Measurements from ENCODE around the gene COMP.
A peak's percentile ranks its signal among the peaks of the same experiment; 100 is the strongest.
"Not testable (repeated sequence)": the region's sequence is repeated elsewhere in the genome, so short reads cannot be mapped to it uniquely, and the experiment has no call there.

The COMP gene

DNA sequence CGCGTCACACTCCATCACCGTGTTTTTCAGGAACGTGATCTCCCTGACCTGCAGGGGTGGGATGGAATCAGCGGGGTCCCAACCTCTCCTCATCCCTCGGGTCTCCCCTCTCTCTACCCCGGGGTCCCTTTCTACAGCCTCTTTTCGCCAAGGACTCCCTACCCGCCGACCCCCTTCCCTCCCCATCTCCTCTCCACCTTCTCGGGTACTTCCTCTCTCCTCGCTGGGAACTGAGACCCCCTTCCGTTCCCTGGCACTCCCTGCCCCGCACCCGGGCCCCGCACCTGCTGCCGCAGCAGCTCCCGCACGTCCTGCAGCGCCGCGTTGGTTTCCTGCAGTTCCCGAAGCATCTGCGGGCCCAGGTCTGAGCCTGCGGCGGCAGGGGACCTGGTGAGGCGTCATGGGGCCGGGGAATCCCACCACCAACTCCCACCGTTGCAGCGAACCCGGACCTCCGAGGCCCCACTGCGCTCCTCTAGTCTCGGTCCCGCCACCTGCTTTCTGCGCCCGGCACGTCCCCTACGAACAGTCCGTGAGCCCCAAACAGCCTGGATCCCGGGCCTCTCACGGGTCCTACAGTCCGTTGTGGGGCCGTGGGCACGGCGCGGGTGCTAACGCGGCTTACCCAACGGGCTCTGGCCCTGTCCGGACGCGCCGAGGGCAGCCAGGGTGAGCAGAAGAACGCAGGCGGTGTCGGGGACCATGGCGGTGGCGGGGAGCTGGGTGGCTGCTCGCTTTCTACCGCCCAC lies at the start of gene COMP:
Gene COMP (minus strand): TSS at position 740 of the 749 bp plus-strand sequence. CDS start 36 bp downstream, at position 704.
- no peak for DNase-seq (ENCODE audit: low read depth in 1 of 2, low spot score in 1 of 2)

DNA sequence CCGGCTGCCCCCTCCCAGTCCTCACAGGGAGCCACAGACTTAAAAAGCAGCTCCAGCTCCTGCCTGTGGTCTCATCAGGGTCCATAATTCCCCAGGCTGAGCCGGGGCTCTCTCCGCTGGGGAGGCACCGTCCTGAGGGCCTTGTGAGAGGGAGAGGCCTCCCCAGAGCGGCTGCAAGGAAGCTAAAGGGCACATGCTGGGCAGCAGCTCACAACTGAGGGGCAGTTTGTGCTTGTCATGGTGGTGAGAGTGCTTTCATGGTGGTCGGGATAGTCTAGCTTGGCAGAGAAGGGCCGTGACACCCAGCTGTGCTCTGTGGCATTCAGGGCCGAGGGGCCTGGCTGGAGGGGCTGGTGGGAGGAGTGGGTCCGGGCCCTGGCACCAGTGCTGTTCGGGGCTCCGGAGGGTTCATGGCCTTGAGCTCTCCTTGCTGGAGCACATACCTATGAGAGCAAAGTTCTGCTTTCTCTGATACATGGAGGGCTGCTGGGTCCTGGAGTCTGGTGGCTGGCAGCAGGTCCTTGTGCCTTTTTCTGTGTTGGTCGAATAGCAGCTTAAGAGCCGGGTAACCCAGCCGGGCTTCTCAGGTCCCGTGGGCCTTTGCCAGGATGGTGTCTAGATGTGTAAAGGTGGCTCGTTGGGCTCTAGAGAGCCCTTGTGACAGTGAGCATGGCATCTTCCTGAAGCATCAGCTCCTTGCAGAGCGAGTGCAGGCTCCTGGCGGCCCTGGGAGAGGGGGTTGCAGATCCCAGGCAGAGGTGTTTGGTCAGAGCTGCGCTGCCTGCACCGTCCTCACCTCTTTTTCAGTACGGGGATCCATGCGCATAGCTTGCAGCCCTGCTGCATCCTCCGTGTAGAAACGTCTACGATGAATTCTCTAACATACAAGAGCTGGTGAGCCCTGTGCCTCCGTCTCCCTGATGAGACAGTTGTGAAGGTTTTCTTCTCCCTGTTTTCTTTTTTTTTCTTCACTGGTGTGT lies 49.5 kb upstream of the COMP start:
- DNase-seq (ENCODE audit: low read depth in 1 of 2, low spot score in 1 of 2), result no peak

DNA sequence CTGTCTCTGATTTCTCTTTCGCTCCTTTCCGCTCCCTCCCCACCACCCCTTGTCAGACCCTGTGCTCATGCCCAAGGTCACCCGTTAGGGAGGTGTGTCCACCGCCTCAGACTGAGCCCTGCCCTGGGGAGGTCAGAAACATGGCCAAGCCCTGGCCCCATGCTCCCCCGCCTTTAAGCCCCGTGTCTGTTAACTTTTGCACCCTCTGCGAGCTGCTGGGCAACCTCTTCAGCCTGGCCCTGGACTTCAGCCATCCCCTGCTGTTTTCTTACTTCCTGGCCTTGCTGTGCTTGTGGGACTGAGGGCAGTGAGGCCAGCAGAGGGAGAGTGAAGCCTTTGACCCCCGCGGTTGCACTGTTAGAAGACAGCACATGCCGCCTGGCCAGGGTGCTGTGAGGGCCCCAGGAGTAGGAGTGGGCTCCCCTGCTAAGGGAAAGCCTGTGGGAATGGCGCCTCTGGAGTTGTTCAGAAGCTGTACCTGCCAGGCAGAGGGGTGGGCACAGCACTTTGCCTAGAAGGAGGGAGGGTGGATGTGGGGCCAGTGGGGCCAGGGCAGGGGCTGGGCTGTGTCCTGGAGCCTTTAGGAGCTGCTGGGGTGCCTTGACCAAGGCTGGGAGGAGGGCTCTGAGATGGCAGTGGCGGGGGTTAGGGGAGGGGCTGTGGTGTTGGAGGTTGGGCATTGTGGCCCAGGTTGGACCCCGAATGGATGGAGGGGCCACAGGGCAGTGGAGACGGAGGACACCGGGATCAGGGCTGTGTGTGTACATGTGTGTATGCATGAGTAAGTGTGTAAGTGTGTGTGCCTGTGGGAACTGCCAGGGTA lies 48.6 kb upstream of the COMP start:
- DNase-seq (ENCODE audit: low read depth in 1 of 2, low spot score in 1 of 2), result no peak

DNA sequence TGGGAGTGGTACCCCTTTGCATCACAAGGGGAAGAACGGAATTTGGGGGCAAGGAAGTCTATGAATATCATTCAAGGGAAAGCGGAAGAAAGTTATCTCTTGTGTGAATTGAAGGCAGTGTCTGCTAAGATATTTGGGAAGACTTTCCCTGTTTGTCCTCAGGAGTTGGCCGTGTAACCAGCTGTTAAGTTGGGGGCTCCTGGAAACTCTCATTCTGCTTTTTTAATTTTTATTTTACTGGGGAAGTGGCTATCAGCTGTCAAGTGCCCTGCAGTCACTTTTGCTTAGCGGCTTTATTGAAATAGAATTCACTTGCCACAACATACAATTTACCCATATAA lies 43.5 kb upstream of the COMP start:
- DNase-seq (ENCODE audit: low read depth in 1 of 2, low spot score in 1 of 2), result no peak

DNA sequence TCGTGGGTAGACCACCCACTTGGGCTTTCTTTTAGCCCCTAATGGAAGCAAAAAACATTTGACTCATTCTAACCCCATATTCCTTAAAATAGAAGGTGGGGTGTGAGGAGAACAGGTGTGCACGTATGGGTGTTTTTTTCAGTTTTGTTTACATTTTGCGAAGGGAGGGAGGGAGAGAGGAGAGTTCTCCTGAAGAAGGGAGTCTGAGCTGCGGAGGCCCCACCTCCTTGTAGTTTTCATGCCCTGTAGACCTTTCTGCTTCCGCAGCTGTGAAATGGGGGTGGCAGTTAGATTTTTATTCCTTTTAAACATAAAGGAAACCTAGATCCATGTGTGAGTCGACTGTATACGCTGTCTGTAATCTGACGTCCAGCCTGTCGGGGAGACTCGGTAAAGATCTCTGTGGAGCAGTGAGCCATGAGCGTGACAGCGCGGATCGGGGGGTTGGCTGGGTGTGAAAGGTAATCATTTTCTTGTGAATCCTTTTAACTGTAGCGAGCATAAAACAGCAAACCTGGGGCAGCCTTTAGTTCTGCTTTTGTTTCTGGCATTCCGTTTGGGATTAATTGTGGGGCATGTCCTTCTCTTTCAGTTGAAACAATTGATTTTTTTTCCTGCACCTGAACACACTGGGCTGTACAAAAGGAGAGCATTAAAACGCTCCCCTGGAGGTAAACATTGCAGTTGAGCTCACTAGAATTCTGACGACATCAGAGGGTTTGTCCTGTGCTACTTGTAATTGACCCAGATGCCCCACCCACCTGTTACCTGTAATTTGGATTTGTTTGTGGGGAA lies 42.9 kb upstream of the COMP start:
- DNase-seq (ENCODE audit: low read depth in 1 of 2, low spot score in 1 of 2), result no peak

DNA sequence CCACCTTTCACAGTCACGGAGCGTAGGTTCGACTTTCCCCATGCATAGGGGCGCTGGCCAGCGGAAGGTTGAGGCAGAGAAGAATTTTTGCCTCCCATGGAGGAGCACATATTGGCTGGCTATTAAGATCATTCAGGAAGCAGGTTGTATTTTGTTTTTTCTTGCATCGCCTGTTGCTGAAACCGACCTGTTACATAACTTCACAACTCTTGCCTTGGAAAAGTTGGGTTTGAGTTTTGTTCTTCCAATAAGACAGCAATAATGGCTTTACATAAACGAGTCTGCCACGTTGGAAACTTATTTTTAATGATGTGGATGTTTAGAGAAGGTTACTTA lies 42.0 kb upstream of the COMP start:
- DNase-seq (ENCODE audit: low read depth in 1 of 2, low spot score in 1 of 2), result no peak

DNA sequence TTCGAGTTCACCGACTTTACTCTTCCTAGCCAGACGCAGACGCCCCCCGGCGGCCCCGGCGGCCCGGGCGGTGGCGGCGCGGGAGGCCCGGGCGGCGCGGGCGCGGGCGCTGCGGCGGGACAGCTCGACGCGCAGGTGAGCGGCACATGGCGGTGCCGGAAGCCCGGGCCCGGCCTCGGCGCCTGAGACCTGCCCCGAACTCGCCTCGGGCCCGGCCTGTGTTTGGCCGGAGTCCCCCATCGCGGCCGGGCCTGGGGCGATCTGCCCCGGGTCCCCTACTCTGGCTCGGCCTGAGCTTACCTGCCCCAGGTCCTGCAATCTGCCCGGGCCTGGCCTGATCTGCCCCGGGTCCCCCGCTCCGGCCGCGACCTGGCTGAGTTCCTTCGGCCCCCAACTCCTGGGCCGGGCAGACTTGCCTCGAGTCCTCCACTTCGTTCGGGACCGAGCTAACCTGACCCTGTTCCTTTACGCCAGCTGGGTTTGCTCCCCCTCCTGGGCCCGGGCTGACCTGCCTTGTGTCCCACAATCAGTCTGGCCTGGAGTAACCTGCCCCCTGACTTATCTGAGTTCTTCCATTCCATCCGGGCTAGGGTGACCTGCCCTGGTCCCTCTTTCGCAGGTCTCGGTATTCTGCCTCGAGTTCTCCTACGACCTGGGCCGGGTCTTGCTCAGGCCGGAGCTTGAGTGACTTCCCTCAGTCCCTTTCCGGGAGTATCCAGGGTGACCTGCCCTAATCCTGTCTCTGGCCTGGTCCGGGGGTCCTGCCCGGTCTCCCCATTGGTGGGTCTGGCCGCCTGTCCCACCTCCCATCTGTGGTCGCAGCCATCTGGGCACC lies 41.4 kb upstream of the COMP start:
- no peak for DNase-seq (ENCODE audit: low read depth in 1 of 2, low spot score in 1 of 2)

DNA sequence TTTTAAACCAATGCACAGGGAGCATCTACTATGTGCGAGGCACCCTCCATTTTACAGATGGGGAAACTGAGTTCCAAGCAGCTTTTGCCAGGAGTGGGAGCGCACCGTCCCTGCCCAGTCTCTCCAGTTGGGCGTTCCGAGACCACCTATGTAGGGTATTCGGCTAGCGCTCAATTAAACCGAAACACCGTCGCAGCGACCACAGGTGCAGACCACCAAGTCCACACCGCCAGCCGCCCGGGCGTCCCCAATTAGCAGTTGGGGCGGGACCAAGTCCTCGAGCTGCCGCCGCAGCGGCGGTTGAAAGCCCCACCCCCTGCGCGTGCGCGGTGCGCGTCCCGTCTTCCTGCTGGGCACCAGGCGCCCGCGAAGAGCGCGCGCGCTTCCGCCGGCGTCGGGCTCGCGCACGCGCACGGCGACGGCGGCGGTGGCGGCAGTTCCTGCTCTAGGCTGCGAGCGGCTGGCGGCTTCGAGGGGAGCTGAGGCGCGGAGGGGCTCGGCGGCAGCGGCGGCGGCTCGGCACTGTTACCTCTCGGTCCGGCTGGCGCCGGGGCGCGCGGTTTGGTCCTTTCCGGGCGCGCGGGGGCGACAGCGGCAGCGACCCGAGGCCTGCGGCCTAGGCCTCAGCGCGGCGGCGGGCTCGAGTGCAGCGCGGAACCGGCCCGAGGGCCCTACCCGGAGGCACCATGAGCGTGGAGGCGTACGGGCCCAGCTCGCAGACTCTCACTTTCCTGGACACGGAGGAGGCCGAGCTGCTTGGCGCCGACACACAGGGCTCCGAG lies 40.6 kb upstream of the COMP start, which contains the start of gene UPF1:
Gene UPF1 (plus strand): TSS at position 436 of the 782 bp plus-strand sequence. CDS start 251 bp downstream, at position 687.
- DNase-seq (ENCODE audit: low read depth in 1 of 2, low spot score in 1 of 2), result peak; percentile 84 to 88

DNA sequence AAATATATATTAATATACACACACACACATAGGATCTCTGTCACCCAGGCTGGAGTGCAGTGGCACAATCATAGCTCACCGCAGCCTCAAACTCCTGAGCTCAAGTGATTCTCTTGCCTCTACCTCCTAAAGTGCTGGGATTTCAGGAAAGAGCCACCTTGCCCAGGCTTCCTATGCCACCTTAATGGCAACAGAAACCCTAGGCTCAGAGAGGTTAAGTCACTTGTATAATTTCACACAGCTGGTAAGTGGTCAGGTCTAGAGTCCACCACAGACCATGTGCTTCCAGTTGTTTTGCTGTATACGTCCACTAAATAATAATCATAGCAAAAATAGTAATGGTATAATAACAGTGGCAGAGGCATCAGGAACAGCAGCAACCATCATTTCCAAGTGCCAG lies 39.4 kb upstream of the COMP start:
- no peak for DNase-seq (ENCODE audit: low read depth in 1 of 2, low spot score in 1 of 2)

DNA sequence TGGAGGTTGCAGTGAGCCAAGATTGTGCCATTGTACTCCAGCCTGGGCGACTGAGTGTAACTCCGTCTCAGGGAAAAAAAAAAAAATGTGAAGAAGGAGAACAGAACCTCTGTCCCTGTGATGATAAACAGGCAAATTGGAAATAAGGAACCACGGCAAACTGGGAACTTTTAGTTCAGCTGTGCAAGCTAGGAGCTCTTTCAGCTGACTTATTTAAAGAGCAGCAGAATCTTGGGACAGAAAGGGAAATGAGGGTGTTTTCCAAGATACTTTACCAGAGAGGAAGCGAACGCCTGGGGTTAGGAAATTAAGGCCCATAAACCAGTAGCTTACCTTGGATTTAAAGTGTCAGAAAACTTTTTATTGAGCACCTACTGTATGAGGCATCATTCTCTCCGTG lies 37.7 kb upstream of the COMP start:
- no peak for DNase-seq (ENCODE audit: low read depth in 1 of 2, low spot score in 1 of 2)

DNA sequence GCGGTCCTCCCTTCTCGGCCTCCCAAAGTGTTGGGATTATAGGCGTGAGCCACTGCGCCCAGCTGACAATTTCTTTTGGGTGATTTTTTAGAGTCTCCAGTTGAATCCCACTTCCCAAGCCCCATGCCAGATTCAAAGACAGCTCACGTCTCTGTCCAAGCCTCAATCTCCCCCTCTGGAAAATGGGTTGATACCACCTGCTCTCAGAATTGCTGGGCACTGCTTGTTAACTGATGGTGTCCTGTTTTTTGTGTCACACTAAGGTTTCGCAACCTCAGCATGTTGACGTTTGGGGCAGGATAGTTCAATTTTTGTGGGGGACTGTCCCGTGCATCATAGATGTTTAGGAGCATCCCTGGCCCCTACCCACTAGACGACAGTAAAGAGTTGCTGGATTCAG lies 26.5 kb upstream of the COMP start:
- DNase-seq (ENCODE audit: low read depth in 1 of 2, low spot score in 1 of 2), result no peak

DNA sequence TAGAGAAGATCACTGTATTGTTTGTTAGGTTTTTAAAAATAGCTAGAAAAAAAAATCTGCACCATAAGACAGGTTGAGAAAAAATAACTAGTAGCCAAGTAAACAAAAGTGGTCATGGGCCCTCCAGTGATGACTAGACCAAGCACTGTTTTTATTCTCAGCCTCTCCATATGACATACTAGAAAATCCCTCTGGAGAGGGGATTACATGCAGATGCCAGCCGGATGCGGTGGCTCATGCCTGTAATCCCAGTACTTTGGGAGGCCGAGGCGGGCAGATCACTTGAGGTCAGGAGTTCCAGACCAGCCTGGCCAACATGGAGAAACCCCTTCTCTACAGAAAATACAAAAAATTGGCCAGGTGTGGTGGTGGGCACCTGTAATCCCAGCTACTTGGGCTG lies 25.5 kb upstream of the COMP start:
- DNase-seq (ENCODE audit: low read depth in 1 of 2, low spot score in 1 of 2), result not testable (repeated sequence)

DNA sequence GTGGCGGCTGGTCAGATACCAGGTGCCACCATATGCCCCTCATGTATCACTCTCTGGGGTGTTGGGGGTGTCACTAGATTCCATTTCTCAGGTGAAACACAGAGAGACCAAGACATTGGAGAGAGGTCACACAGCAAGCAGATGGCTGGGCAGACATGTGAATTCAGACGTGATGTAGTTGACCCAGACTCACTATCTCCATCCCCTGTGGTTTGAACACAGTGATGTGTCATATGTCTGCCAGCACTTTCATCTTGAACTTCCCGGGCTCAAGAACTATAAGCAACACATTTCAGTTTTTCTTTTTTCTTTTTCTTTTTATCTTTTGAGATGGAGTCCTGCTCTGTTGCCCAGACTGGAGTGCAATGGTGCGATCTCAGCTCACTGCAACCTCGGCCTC lies 24.6 kb upstream of the COMP start:
- no peak for DNase-seq (ENCODE audit: low read depth in 1 of 2, low spot score in 1 of 2)

DNA sequence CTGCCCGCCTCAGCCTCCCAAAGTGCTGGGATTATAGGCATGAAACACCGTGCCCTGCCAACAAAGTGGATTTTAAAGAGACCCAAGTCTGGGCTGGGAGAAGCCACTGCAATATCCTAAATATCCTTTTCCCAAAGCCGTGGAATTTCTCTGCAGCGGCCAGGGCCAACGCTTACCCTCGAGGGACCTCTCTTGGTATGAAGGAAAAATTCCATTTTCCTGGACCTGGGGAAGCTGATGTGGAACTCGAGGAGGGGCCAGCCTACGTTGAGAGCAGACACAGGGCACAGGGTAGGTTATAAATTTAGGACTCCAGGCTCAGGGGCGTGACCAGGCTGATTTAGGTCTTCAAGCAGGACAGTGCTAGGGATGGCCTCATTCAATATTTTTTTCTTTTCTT lies 23.0 kb upstream of the COMP start:
- no peak for DNase-seq (ENCODE audit: low read depth in 1 of 2, low spot score in 1 of 2)

DNA sequence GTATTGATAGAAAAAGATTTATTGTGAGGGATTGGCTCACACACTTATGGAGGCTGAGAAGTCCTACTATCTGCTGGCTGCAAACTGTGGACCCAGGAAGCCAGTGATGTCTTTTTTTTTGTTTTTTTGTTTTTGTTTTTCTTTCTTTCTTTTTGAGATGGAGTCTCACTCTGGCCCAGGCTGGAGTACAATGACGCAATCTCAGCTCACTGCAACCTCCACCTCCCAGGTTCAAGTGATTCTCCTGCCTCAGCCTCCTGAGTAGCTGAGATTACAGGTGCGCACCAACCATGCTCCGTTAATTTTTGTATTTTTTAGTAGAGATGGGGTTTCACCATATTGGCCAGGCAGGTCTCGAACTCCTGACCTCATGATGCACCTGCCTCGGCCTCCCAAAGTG lies 20.5 kb upstream of the COMP start:
- DNase-seq (ENCODE audit: low read depth in 1 of 2, low spot score in 1 of 2), result not testable (repeated sequence)

DNA sequence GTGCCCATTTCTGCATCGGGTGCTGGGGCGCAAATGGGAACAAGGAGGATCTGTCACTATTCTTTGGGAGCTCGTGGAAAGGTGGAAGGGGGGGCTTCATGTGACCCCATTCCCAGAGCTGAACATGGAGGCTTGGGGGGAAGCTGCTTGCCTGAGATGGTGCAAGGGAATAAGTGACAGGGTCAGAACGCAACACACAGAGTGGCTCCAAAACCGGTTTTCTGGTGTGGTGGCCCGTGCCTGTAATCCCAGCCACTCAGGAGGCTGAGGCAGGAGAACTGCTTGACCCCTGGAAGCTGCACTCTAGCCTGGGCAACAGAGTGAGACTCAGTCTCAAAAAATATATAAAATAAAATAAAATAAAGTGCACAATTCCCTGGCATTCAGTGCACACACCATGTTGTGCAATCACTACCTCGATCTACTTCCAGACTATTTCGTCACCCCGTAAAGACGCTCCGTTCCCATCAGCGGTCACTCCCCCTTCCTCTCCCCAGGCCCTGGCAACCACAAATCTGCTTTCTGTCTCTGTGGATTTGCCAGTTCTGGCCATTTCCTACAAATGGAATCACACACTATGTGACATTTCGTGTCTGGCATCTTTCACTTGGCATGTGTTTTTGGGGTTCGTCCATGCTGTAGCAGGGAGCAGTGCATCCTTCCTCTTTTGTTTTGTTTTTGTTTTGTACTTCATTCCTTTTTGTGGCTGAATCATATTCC lies 18.2 kb upstream of the COMP start:
- no peak for DNase-seq (ENCODE audit: low read depth in 1 of 2, low spot score in 1 of 2)

DNA sequence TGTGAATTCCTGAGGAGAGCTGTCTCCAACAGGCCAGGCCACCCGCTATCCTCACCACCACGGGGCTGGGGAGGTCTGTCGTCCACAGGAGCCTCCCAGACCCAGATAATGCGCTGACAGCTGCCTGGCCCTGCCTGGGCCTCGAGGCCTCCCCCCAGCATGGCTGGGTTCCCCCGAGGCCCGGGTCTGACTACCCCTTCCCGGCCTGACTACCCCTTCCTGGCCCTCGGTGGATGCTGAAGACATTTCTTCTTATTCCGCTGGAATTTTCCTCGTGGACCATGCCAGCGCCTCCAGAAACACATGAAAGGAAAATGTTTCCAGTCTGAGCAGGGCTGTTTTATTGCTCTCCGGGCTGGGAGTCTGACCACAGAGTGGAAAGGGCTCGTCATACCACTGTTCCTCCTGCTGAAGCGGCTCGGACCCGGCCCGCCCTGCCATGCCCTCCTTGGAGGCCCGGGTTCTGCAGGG lies 16.8 kb upstream of the COMP start:
- DNase-seq (ENCODE audit: low read depth in 1 of 2, low spot score in 1 of 2), result no peak

DNA sequence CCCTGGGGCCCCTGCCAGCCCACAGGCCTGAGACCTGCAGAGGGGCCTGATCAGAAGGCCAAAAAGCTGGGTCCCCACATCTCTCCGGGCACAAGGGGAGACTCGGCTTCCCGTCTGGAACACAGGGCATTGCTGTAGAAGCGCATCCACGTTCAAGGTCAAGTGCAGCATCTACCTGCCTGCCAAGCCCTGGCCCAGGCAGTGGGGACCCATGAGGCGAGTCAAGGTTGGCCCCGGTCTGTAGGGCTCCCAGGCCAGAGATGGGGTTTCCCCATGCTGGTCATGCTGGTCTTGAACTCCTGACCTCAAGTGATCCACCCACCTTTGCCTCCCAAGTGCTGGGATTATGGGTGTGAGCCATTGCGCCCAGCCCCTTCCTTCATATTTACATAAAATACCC lies 13.5 kb upstream of the COMP start:
- no peak for DNase-seq (ENCODE audit: low read depth in 1 of 2, low spot score in 1 of 2)
